Activated CD8-positive, alpha-beta memory T cell treated with anti-CD3 and anti-CD28 coated beads, Interleukin-2, amount 50 U/mL, for 24 hours (primary cell): Measurements from ENCODE around the gene PCBP3.

ENCODE experiments used
- DNase-seq: peaks from one replicate; pipeline ENCODE4 v3.0.0-alpha.2; 2020; ENCODE audit errors: extremely low read depth

PCBP3 gene

DNA sequence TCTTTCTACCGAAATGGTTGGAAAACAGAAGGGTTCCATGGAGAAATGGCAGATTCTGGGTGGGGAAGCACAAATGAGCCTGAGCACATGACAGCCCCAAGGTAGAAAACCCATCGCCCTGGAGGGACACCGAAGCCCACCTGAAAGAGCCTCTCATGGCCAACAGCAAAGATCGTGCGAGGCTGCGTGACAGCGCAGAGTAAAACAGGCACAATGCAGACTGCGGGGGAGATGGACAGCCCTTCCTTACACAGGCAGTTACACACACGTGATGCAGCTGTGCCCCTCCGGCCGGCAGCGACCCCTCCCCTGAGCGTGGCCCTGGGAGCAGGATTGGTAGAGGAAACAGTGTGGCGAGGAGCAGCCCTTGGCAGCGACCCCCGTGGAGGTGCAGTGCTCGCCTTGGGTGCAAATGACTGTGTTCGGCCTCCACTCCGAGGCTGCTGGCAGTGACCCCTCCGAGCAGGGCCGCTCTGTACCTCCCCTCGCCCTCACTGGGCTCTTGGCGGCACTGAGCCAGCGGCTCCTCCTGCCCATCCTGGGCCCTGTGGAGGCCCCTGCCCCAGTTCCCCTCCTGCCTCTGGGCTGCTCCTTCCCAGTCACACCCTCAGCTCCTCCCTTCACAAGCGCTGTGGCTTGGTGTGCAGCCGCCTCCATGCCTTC lies 217.1 kb downstream of the PCBP3 start:
- DNase-seq = no peak

DNA sequence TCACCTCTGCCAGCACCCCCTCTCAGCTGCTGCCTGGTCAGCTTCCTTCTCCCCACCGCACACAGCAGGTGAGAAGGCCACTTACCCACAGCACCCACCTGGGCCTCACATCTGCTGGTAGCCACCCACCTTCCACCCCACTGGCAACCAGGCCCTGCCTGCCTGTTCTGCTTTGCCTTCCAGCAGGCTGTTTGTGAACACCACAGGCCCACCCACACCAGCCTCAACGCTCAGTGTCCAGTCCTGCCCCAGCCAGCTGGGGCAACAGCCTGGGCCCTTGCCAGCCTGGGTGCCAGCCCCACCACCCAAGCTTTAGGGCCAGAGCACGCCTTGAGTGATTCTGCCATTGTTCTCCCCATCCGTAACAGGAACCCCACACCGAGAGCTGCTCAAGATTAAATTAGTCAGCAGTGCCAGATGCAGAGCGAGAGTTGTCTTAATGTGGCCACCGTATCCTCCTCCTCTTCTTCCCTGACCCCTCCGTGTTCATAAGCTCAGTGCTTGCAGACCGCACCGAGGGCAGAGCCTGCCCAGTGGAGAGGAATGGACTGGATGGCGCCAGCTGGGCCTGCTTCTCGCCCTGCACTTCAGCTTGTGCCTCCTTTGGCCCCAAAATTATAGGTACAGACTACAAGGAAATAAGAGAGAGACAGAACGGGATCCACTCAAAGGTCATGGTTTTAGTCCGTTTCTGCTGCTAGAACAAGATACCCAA lies 217.8 kb downstream of the PCBP3 start:
- DNase-seq = no peak

DNA sequence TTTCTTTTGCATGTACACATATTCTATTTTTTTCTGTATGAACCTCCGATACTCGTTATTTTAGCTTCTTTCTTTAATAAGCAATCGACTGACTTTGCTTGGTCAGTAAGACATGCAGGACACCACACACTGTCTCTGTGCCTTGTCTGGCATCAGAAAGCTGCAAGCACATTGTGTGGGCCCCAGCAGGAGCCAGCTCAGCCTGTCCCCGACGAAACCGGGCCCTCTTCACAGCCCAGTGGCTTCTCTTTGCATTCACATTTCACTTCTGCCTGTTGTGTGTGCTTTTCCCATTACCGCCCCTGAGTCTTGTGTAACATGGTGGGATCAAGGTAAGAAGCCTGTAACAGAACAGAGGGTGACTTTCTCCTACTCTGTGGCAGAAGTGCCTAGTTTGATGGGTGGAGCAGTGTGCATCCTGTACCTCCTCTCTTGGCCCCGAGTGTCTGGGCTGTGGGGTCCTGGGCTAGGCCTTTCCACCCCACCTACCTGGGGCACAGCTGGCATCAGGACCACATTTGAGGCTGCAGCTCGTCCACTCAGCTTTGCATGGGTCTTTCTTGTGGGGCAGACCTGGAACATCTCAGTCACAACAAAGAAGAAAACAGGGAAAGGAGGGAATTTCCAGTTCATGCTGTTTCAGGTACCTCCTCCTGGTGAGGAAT lies 219.2 kb downstream of the PCBP3 start:
- no peak for DNase-seq

DNA sequence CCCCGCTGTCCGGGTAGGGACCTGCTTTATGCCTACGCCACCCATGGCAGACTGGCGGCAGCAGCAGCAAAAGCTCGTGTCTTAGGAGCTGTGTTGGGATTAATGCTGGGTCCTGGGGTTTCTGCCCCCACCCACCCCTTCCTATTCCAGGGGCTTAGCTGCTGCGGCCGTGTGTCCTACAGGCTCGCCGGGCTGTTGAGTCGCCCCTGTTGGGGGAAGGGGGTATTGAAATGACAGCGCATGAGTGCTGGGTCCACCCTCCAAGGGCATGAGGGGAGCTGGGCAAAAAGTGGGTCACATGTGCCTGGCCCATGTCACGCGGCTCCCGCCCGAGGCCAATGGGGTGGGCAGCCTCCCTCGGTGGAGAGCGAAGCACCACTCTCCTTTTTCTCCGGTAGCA lies 219.7 kb downstream of the PCBP3 start:
- no peak for DNase-seq

DNA sequence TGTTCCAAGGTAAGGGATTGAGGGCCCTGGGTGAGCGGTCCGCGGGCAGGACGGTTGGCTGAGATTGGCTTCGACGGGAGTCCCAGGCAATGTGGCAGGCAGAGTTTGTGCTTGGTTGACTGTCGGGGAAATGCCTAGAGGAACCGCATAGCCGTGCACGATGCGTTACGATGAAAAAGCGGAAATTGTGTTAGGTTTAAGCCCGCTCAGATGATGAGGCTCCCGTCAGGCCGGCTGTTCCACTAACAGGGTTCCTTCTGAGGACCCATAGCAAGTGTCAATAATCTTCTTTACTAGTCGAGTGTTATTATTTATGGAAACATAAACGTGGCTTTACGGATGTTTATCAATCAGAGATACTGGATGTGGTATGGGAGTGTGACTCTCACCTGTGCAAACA lies 220.2 kb downstream of the PCBP3 start:
- DNase-seq = no peak

DNA sequence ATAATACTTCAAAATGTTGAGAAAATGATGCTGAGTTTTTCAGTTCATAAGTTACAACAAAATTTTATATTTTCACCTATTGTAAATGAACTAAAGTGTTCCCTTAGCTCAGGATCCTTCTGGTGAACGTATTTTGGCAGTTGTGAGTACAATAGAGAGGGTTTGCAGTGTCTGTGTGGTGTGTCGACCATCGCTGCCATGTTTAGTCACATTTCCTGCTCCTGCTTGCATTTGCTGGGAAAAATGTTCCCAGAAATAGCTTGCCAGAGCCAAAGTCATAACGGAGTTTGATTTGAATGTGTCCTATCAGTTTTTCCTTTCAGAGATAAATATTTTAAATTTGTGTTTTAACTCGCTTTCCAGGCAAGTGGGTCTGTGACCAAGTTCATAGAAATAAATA lies 220.9 kb downstream of the PCBP3 start:
- DNase-seq = no peak

DNA sequence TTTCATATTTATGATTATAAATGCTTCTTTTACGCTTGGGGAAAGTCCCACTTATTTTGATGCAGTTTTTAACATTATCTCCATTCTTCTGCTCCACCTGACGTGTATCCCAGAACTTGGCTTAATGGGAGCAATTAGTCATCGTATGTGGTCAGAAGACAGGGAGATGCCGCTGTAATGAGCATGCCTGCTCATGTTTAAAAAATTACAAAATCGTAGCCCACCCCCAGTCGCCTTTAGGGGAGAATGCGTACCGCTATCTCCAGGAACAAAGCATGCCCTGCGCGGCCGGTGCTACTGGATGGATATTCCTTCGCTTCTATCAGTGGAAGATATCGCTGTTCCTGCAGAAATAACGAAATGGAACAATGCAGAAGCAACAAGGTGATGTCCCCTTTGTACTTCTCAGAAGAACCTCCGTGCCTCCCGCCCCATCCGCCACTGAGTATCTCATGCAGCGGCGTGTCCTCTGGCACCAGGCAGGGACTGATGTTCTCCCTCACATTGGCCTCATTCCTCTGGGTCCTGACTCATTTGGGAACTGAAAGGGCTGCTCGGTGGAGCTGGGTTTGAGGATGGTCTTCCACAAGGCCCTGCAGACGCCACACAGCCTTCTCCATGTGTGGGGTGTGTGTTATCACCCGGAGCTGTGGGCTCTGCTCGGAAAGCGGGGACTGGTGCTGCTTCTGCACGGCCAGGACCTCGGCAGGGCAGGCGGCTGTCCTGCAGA lies 221.7 kb downstream of the PCBP3 start:
- DNase-seq = no peak

DNA sequence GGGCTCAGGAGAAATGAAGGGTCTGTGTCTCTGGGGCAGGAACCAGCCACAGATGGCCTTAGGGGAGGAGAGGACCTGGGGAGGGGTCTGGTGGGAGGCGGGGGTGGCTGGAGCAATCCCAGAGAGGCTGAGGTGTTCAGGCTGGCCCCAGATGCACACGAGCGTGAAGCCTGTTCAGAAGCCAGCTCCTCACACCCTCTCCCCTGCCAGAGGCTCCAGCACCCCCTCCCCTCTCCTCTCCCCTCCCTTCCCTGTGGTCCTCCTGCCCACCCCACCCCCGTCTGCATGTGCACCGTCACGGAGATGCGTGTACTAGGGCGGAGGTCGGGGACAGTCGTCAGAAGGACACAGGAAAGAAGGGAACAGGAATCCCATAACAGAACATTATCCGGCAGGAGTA lies 223.0 kb downstream of the PCBP3 start:
- DNase-seq = no peak

- no peak for DNase-seq
These were observed 223.6 kb downstream of the PCBP3 start for GRCh38 chr21:45867041-45867666.

DNA sequence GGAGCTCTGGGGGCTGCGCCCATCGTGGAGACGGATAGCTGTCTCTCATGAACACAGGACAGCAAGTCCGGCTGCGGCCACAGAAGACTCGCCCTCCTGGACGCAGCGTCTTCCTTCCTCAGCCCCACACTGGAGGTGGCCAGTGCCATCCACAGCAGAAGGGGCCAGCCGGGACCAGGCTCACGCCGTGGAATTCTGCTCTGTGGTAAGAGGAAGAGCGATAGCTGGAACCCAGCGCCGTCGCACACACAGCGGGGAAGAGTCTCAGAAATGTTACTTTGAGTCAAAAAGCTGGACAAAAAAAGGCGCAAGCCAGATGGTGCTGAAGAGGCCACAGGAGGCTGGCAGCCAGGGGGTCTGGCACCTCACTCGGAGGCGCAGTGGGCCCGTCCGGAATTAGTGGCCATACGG lies 224.2 kb downstream of the PCBP3 start:
- no peak for DNase-seq

GRCh38 chr21:45868086-45868485 lies 224.6 kb downstream of the PCBP3 start:
- no peak for DNase-seq

- no peak for DNase-seq
These were observed 225.0 kb downstream of the PCBP3 start for GRCh38 chr21:45868488-45868887.

DNA sequence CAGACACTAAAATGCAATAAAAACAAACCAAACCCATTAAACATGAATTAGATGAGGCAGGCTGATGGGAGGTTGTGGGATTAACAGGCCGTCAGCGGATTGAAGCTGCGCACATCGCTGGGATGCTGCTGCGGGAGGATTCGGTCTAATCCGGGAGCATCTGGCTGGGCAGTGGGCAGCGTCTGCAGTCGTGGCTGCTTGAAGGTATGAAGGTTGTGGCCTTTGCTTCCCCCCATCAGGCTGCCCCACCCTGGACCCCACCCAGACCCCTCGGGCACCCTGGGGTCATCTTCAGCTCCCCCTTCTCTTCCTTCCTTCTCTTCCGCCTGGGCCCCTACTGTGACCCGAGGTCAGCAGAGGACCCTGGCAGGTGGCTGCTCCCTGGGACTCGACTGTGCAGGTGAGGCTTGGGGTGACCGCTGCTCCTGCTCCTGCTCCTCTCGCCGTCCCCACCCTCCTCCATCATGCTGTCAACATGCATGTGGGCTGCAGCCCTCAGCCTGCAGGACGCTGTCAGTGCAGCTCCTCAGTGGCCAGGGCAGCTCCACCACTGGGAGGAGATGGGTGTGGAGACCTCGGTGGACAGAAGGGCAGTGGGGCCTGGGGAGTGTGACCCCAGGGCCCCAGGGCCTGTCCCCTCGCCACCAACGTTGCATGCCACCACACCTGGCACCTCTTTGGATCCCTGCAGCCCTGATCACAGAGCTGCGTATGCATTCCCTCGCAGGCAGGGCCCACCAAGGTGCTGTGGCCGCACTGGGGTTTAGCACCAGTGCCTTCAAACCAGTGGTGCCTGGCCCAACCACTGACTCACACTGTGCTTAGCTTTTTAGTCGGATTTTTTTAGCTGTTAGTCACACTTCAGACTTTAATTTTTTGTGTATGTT lies 225.8 kb downstream of the PCBP3 start:
- DNase-seq = no peak

DNA sequence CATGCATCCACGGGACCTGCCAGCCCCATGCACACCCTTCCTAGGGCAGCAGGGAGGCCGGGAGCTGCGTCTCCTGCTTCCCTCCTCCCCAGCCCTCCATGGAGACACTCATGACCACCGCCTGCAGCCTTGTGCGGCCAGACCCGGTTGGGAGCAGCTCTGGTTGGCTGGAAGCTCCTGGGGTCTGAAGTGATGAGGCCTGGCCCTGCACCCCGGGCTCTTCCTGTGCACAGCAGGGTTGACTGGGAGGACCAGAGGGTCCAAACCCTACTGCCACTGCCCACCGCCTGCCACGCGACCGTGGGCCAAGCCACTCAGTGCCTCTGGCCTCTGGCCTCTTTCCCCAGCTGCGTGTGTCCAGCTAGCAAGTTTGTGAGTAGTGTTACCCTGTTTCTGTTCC lies 226.9 kb downstream of the PCBP3 start:
- DNase-seq = no peak

DNA sequence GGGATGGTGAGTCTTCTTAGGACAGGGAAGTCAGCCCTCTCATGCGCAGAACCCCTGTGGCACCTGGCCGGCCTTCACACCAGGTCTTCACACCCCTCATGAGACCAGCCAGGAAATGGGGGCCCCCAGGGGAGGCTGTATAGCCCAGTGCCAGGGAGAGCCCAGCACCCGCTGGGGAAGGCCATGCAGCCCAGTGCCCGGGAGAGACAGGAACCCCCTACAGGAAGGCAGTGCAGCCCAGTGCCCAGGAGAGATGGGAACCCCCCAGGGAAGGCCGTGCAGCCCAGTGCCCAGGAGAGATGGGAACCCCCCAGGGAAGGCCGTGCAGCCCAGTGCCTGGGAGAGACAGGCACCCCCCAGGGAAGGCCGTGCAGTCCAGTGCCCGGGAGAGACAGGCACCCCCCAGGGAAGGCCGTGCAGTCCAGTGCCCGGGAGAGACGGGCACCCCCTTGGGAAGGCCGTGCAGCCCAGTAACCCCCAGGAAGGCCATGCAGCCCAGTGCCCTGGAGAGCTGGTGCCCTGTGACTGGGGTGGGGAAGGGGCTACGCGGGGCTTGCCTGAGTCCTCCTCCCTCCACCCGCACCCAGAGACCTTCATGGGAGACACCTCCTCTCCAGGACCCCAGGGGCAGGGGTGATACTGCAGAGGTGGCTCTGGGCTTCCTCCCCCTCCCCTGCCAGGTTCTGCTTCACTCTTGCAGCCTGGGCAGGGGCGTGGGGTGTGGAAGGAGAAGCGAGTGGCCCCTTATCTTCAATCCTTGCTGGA lies 227.5 kb downstream of the PCBP3 start:
- DNase-seq = no peak

DNA sequence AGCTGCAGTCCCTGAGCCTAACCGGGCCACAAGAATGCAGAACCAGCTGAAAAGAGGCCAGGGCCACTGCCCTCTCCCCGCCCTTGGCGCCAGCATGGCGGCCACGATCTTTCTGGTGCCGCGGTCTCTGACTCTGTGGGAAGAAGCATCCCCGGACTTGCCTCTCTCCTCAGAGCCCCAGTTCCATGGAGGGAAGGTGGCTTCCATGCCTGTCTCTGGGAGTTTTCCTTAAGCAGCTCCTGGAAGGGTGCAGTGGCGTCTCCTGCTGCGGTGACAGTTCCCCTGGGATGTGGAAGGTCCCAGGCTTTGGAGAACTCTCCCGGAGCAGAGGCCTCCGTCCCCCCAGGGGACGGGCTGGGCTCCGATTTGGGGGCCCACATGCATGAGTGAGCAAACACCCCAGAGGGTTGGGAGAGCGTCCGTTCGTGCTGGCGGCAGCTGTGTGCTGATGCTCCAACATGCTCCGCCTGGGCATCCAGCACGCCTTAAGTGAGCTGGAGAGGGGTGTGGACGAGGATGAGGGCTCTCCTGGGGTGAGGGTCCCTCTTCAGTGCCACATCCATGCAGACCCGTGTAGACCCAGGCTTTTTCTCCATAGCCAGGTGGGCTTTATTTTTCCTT lies 228.2 kb downstream of the PCBP3 start:
- DNase-seq = no peak

DNA sequence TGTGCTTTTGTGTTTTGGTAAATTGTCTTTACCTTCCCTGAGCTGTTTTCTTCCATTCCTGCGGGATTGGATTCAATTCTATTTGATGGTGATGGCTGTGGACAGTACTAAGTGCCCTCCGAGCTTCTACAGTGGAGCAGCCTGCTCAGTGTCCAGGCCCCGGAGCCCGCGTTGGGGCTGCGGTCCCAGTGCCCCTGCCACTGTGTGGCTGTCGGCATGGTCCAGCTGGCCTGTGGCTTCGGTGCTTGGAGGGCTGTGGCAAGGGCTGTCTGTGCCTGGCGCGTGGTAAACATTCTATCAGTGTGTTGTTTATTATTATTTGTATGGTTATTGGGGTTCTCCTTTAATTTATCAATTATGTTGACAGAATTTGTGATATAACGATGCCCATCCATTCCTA lies 228.9 kb downstream of the PCBP3 start:
- DNase-seq = no peak

DNA sequence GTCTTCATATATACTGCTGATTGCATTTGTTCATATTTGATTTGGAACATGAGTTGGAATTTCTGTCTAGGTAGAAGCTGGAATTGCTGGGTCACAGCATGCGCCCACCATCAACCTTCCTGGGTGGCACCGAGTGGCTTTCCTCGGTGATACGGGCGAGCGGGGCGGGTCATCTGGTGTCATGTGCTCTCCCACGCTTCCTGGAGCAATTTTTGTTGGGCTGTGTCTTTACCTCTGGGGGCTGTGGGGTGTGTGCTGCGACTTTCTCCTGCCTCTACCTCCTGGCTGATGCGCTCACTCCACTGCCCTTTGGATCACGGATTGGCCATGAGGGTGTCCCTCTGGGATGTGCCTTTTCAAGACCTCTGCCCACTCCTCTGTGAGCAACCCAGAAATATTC lies 229.4 kb downstream of the PCBP3 start:
- no peak for DNase-seq

DNA sequence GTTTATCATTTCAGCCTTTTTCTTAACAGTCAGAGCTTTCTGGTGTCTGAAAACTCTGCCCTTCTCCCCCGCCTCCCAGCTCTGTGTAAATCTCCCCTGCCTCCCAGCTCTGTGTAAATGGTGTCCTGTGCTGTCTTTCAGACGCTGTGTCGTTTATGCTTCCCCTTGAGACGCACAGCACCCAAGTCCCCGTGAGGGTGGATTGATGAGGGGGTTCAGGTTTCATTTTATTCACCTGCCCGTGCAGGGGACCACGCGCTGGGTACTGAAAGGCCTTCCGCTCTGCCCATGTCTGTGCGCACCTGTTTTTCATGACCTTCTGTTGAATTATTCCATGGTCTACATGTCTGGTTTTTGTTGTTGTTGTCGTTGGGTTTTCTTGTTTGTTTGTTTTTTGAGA lies 229.9 kb downstream of the PCBP3 start:
- DNase-seq = no peak

DNA sequence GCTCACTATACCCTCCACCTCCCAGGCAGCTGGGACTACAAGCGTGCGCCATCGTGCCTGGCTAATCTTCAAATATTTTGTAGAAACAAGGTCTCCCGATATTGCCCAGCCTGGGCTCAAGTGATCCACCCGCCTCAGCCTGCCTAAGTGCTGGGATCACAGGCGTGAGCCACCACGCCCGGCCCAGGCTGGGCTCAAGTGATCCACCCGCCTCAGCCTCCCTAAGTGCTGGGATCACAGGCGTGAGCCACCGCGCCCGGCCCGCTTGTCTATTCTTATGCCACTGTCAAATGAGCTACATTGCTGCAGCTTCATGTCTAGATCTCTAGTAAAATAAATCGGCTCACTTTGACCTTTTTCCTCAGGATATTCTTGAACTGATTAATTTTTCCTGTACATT lies 230.3 kb downstream of the PCBP3 start:
- DNase-seq = no peak
